Ishikawa (cell line): ENCODE data around the gene SLC9A6.

Experiments used
- CEBPB ChIP-seq: IDR thresholded peaks from 2 replicates; pipeline ENCODE4 v1.6.1; 2012
- CREB1 ChIP-seq: IDR thresholded peaks from 2 replicates; pipeline ENCODE4 v1.6.1; 2012; ENCODE audit warnings: low read depth
- EGR1 ChIP-seq: IDR thresholded peaks from 2 replicates; pipeline ENCODE4 v1.6.1; 2012
- EP300 ChIP-seq: IDR thresholded peaks from 2 replicates; pipeline ENCODE4 v1.6.1; 2012; ENCODE audit warnings: borderline replicate concordance
- FOXM1 ChIP-seq: IDR thresholded peaks from 2 replicates; pipeline ENCODE4 v1.6.1; 2012; ENCODE audit warnings: low read depth, borderline replicate concordance
- NFIC ChIP-seq: IDR thresholded peaks from 2 replicates; pipeline ENCODE4 v1.6.1; 2012
- RAD21 ChIP-seq: IDR thresholded peaks from 2 replicates; pipeline ENCODE4 v1.6.1; 2012; ENCODE audit warnings: low read depth
- REST ChIP-seq: IDR thresholded peaks from 2 replicates; pipeline ENCODE4 v1.6.1; 2012; ENCODE audit warnings: low read depth, mild to moderate bottlenecking
- TAF1 ChIP-seq: IDR thresholded peaks from 2 replicates; pipeline ENCODE4 v1.6.1; 2012; ENCODE audit warnings: low read depth, mild to moderate bottlenecking
- TCF12 ChIP-seq: IDR thresholded peaks from 2 replicates; pipeline ENCODE4 v1.6.1; 2012; ENCODE audit warnings: low read depth
- TEAD4 ChIP-seq: IDR thresholded peaks from 2 replicates; pipeline ENCODE4 v1.6.1; 2012
- YY1 ChIP-seq: IDR thresholded peaks from 2 replicates; pipeline ENCODE4 v1.6.1; 2012; ENCODE audit warnings: low read depth
- ZBTB7A ChIP-seq: IDR thresholded peaks from 2 replicates; pipeline ENCODE4 v1.6.1; 2012; ENCODE audit warnings: low read depth
- TF ChIP-seq, protein P1 (sequence below): IDR thresholded peaks from 2 replicates; pipeline ENCODE4 v1.6.1; 2012
- TF ChIP-seq, protein P2 (sequence below): IDR thresholded peaks from 2 replicates; pipeline ENCODE4 v1.6.1; 2012

SLC9A6 gene

GRCh38 chrX:136067097-136067496, 81.9 kb downstream of the SLC9A6 start:
- no peak for TF ChIP-seq YY1
- no peak for TF ChIP-seq ZBTB7A
- no peak for TF ChIP-seq TCF12
- TF ChIP-seq TEAD4 = no peak
- no peak for TF ChIP-seq FOXM1
- no peak for TF ChIP-seq EGR1
- TF ChIP-seq, protein P1, sequence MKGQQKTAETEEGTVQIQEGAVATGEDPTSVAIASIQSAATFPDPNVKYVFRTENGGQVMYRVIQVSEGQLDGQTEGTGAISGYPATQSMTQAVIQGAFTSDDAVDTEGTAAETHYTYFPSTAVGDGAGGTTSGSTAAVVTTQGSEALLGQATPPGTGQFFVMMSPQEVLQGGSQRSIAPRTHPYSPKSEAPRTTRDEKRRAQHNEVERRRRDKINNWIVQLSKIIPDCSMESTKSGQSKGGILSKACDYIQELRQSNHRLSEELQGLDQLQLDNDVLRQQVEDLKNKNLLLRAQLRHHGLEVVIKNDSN = no peak
- no peak for TF ChIP-seq RAD21
- TF ChIP-seq CREB1 = no peak
- TF ChIP-seq, protein P2, sequence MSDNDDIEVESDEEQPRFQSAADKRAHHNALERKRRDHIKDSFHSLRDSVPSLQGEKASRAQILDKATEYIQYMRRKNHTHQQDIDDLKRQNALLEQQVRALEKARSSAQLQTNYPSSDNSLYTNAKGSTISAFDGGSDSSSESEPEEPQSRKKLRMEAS = no peak
- TF ChIP-seq REST = no peak
- TF ChIP-seq EP300 = no peak
- no peak for TF ChIP-seq CEBPB
- no peak for TF ChIP-seq TAF1
- no peak for TF ChIP-seq NFIC

GRCh38 chrX:136067966-136068365, 82.7 kb downstream of the SLC9A6 start:
- TF ChIP-seq RAD21 = no peak
- no peak for TF ChIP-seq REST
- no peak for TF ChIP-seq TAF1
- TF ChIP-seq CEBPB = no peak
- TF ChIP-seq FOXM1 = no peak
- TF ChIP-seq ZBTB7A = no peak
- TF ChIP-seq NFIC = no peak

GRCh38 chrX:136076942-136077341, 91.7 kb downstream of the SLC9A6 start:
- TF ChIP-seq TAF1 (no peak), CEBPB (no peak), CREB1 (no peak), TCF12 (no peak), ZBTB7A (no peak), REST (no peak)
- TF ChIP-seq, protein P2 = no peak

DNA sequence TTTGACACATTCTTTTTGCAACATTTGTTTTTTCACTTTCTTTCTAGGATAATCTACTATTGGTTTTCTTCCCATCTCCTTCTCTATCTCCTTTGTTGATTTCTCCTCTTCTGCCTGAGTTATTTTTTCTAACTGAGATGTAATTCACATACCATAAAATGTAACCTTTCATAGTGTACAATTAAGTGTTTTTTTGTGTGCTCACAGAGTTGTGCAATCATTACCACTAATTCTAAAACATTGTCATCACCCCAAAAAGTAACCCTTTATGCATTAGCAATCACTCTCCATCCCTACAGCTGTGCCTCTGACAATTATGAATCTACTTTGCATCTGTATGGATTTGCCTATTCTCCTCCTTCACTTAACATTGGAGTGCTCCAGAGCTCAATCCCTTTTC, 95.5 kb downstream of the SLC9A6 start:
- TF ChIP-seq EP300 (no peak), FOXM1 (no peak), CREB1 (no peak), CEBPB (no peak), TEAD4 (no peak), REST (no peak), ZBTB7A (no peak), YY1 (no peak), TCF12 (no peak), NFIC (no peak), RAD21 (no peak), TAF1 (no peak), EGR1 (no peak)
- TF ChIP-seq, protein P2 = no peak
- TF ChIP-seq, protein P1 = no peak
